ENCODE data around the gene IHH.

DNA sequence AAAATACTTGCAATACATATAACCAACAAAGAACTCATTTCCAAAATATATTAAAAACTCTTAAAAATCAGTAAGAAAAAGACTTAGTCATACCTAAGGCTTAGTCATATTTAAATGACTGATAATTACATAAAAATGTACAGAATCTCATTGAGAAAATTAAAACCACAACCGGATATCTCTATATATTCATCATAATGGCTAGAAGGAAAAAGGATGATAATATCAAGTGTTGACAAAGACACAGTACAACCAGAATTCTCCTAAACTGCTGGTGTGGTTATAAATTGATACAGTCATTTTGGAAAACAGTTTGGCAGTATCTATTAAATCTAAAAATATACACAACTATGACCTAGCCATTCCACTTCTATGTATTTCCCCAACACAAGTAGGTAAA lies 27.1 kb upstream of the IHH start:
- no peak for TF ChIP-seq POLR2A (IDR thresholded peaks at IDR 0.05)
- TF ChIP-seq, protein P1, sequence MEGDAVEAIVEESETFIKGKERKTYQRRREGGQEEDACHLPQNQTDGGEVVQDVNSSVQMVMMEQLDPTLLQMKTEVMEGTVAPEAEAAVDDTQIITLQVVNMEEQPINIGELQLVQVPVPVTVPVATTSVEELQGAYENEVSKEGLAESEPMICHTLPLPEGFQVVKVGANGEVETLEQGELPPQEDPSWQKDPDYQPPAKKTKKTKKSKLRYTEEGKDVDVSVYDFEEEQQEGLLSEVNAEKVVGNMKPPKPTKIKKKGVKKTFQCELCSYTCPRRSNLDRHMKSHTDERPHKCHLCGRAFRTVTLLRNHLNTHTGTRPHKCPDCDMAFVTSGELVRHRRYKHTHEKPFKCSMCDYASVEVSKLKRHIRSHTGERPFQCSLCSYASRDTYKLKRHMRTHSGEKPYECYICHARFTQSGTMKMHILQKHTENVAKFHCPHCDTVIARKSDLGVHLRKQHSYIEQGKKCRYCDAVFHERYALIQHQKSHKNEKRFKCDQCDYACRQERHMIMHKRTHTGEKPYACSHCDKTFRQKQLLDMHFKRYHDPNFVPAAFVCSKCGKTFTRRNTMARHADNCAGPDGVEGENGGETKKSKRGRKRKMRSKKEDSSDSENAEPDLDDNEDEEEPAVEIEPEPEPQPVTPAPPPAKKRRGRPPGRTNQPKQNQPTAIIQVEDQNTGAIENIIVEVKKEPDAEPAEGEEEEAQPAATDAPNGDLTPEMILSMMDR (IDR thresholded peaks at IDR 0.05) = no peak

Measured in tibial nerve (tissue), 3 donors.